HEK293 (cell line): ENCODE data around the gene SNX2.

ENCODE experiments used
- BCL11A ChIP-seq: fragments of 450-650 bp; formaldehyde crosslinking; IDR thresholded peaks from 2 replicates; pipeline ENCODE4 v1.5.1; 2016; ENCODE audit warnings: low read depth, missing biosample characterization, missing genetic modification characterization
- KLF1 ChIP-seq: fragments of 450-650 bp; formaldehyde crosslinking; IDR thresholded peaks from 2 replicates; pipeline ENCODE4 v1.5.1; 2016; ENCODE audit warnings: missing biosample characterization, missing genetic modification characterization
- KLF10 ChIP-seq: fragments of 450-650 bp; IDR thresholded peaks from 2 replicates; pipeline ENCODE4 v1.5.1; 2018; ENCODE audit warnings: missing biosample characterization, mild to moderate bottlenecking, missing genetic modification characterization
- KLF16 ChIP-seq: fragments of 450-650 bp; formaldehyde crosslinking; IDR thresholded peaks from 2 replicates; pipeline ENCODE4 v1.5.1; 2017; ENCODE audit warnings: missing biosample characterization, missing genetic modification characterization
- KLF17 ChIP-seq: fragments of 450-650 bp; formaldehyde crosslinking; IDR thresholded peaks from 2 replicates; pipeline ENCODE4 v1.5.1; 2016; ENCODE audit warnings: missing biosample characterization, missing genetic modification characterization
- KLF7 ChIP-seq: fragments of 450-650 bp; formaldehyde crosslinking; IDR thresholded peaks from 2 replicates; pipeline ENCODE4 v1.5.1; 2016; ENCODE audit warnings: missing biosample characterization, missing genetic modification characterization, borderline replicate concordance
- KLF8 ChIP-seq: fragments of 450-650 bp; formaldehyde crosslinking; IDR thresholded peaks from 2 replicates; pipeline ENCODE4 v1.5.1; 2016; ENCODE audit warnings: missing biosample characterization, missing genetic modification characterization
- KLF9 ChIP-seq: fragments of 450-650 bp; formaldehyde crosslinking; IDR thresholded peaks from 2 replicates; pipeline ENCODE4 v1.5.1; 2016; ENCODE audit warnings: missing biosample characterization, missing genetic modification characterization, low read depth
- MZF1 ChIP-seq: fragments of 450-650 bp; formaldehyde crosslinking; IDR thresholded peaks from 2 replicates; pipeline ENCODE4 v1.5.1; 2017; ENCODE audit warnings: missing biosample characterization, missing genetic modification characterization, borderline replicate concordance
- PRDM10 ChIP-seq: fragments of 450-650 bp; formaldehyde crosslinking; IDR thresholded peaks from 2 replicates; pipeline ENCODE4 v1.5.1; 2016; ENCODE audit warnings: missing biosample characterization, missing genetic modification characterization
- PRDM4 ChIP-seq: fragments of 450-650 bp; formaldehyde crosslinking; IDR thresholded peaks from 2 replicates; pipeline ENCODE4 v1.5.1; 2017; ENCODE audit warnings: missing biosample characterization, missing genetic modification characterization
- REPIN1 ChIP-seq: fragments of 450-650 bp; formaldehyde crosslinking; IDR thresholded peaks from 2 replicates; pipeline ENCODE4 v1.5.1; 2017; ENCODE audit warnings: missing biosample characterization, missing genetic modification characterization, low read depth
- SETDB1 ChIP-seq: IDR thresholded peaks from one replicate; pipeline ENCODE4 v1.6.1; 2017; ENCODE audit warnings: mild to moderate bottlenecking, low read length, moderate library complexity, mixed read lengths; ENCODE audit not compliant: insufficient read length
- SP2 ChIP-seq: fragments of 450-650 bp; formaldehyde crosslinking; IDR thresholded peaks from 2 replicates; pipeline ENCODE4 v1.5.1; 2016; ENCODE audit warnings: missing biosample characterization, missing genetic modification characterization
- TRIM28 ChIP-seq: IDR thresholded peaks from 2 replicates; pipeline ENCODE4 v1.6.1; 2011; ENCODE audit warnings: low read length, control low read depth, borderline replicate concordance
- ZBTB17 ChIP-seq: fragments of 450-650 bp; formaldehyde crosslinking; IDR thresholded peaks from 2 replicates; pipeline ENCODE4 v1.5.1; 2016; ENCODE audit warnings: missing biosample characterization, missing genetic modification characterization
- ZBTB21 ChIP-seq: fragments of 450-650 bp; formaldehyde crosslinking; IDR thresholded peaks from 2 replicates; pipeline ENCODE4 v1.5.1; 2017; ENCODE audit warnings: missing biosample characterization, missing genetic modification characterization
- ZEB2 ChIP-seq: fragments of 450-650 bp; formaldehyde crosslinking; IDR thresholded peaks from 2 replicates; pipeline ENCODE4 v1.5.1; 2016; ENCODE audit warnings: missing biosample characterization, missing genetic modification characterization
- ZFHX2 ChIP-seq: fragments of 450-650 bp; formaldehyde crosslinking; conservative IDR thresholded peaks from 2 replicates; pipeline ENCODE4 v1.5.1; 2016; ENCODE audit warnings: missing biosample characterization, missing genetic modification characterization
- ZNF174 ChIP-seq: fragments of 450-650 bp; formaldehyde crosslinking; IDR thresholded peaks from 2 replicates; pipeline ENCODE4 v1.5.0; 2017; ENCODE audit warnings: missing biosample characterization, mild to moderate bottlenecking, missing genetic modification characterization
- ZNF2 ChIP-seq: fragments of 450-650 bp; formaldehyde crosslinking; IDR thresholded peaks from 2 replicates; pipeline ENCODE4 v1.5.1; 2016; ENCODE audit warnings: missing biosample characterization, missing genetic modification characterization
- ZNF23 ChIP-seq: fragments of 450-650 bp; formaldehyde crosslinking; IDR thresholded peaks from 2 replicates; pipeline ENCODE4 v1.5.1; 2016; ENCODE audit warnings: missing biosample characterization, missing genetic modification characterization, borderline replicate concordance
- ZNF341 ChIP-seq: fragments of 450-650 bp; formaldehyde crosslinking; IDR thresholded peaks from 2 replicates; pipeline ENCODE4; 2016; ENCODE audit warnings: low read depth, missing biosample characterization, missing genetic modification characterization
- ZNF350 ChIP-seq: fragments of 450-650 bp; formaldehyde crosslinking; IDR thresholded peaks from 2 replicates; pipeline ENCODE4 v1.5.0; 2017; ENCODE audit warnings: missing biosample characterization, mild to moderate bottlenecking, missing genetic modification characterization
- ZNF48 ChIP-seq: fragments of 450-650 bp; formaldehyde crosslinking; IDR thresholded peaks from 2 replicates; pipeline ENCODE4 v1.5.1; 2016; ENCODE audit warnings: missing biosample characterization, missing genetic modification characterization
- ZNF501 ChIP-seq: fragments of 450-650 bp; formaldehyde crosslinking; IDR thresholded peaks from 2 replicates; pipeline ENCODE4 v1.5.1; 2016; ENCODE audit warnings: missing biosample characterization, missing genetic modification characterization
- ZNF544 ChIP-seq: fragments of 450-650 bp; formaldehyde crosslinking; IDR thresholded peaks from 2 replicates; pipeline ENCODE4 v1.5.0; 2017; ENCODE audit warnings: missing biosample characterization, missing genetic modification characterization
- ZNF580 ChIP-seq: fragments of 450-650 bp; formaldehyde crosslinking; IDR thresholded peaks from 2 replicates; pipeline ENCODE4 v1.5.1; 2016; ENCODE audit warnings: missing biosample characterization, missing genetic modification characterization
- ZNF585B ChIP-seq: fragments of 450-650 bp; formaldehyde crosslinking; IDR thresholded peaks from 2 replicates; pipeline ENCODE4 v1.5.1; 2016; ENCODE audit warnings: missing biosample characterization, missing genetic modification characterization
- ZNF629 ChIP-seq: fragments of 450-650 bp; formaldehyde crosslinking; IDR thresholded peaks from 2 replicates; pipeline ENCODE4 v1.5.1; 2017; ENCODE audit warnings: missing biosample characterization, missing genetic modification characterization
- ZNF660 ChIP-seq: fragments of 450-650 bp; IDR thresholded peaks from 2 replicates; pipeline ENCODE4 v1.5.1; 2018; ENCODE audit warnings: missing biosample characterization, mild to moderate bottlenecking, missing genetic modification characterization
- ZNF791 ChIP-seq: fragments of 450-650 bp; formaldehyde crosslinking; IDR thresholded peaks from 2 replicates; pipeline ENCODE4 v1.5.1; 2016; ENCODE audit warnings: missing biosample characterization, missing genetic modification characterization
- ZNF792 ChIP-seq: fragments of 450-650 bp; formaldehyde crosslinking; IDR thresholded peaks from 2 replicates; pipeline ENCODE4 v1.5.1; 2016; ENCODE audit warnings: missing biosample characterization, missing genetic modification characterization
- ZSCAN23 ChIP-seq: fragments of 450-650 bp; formaldehyde crosslinking; IDR thresholded peaks from 2 replicates; pipeline ENCODE4 v1.5.1; 2016; ENCODE audit warnings: missing biosample characterization, missing genetic modification characterization
- ZSCAN30 ChIP-seq: fragments of 450-650 bp; IDR thresholded peaks from 2 replicates; pipeline ENCODE4 v1.5.1; 2018; ENCODE audit warnings: missing biosample characterization, mild to moderate bottlenecking, missing genetic modification characterization, moderate library complexity

The SNX2 gene

GRCh38 chr5:122845229-122846050 is 70.6 kb downstream of the SNX2 start, which contains the start of gene SNX24 (continued):
- peak; percentile 46 for TF ChIP-seq SP2 (tag by site-specific recombination)
- TF ChIP-seq ZNF174, result no peak
- TF ChIP-seq TRIM28, result no peak
- TF ChIP-seq ZNF544 (tag by site-specific recombination), result no peak
- no peak for TF ChIP-seq ZSCAN23
- peak; percentile 59; the same call in 1 of the 2 replicates for TF ChIP-seq ZNF501 (tag by site-specific recombination)
- TF ChIP-seq KLF7 (tag by site-specific recombination), result peak; percentile 64; the same call in 1 of the 2 replicates
- peak; percentile 90 for TF ChIP-seq ZNF341
- peak; percentile 68 for TF ChIP-seq KLF9 (tag by site-specific recombination)
- TF ChIP-seq PRDM10 (tag by site-specific recombination), result peak; percentile 74
- peak; percentile 86 for TF ChIP-seq KLF10 (tag by site-specific recombination)
- TF ChIP-seq ZNF791, result no peak
- no peak for TF ChIP-seq PRDM4 (tag by site-specific recombination)
- TF ChIP-seq ZEB2 (tag by site-specific recombination), result peak; percentile 42
- TF ChIP-seq ZBTB21, result 0 out of 2 replicates have a peak, but pooled peaks have one; percentile 15
- 0 out of 2 replicates have a peak, but pooled peaks have one; percentile 50 for TF ChIP-seq ZNF580
- peak; percentile 63 for TF ChIP-seq KLF8 (tag by site-specific recombination)
- no peak; the same call in 1 of the 2 replicates for TF ChIP-seq ZNF660 (tag by site-specific recombination)
- no peak for TF ChIP-seq ZNF792 (tag by site-specific recombination)
- TF ChIP-seq ZBTB17, result peak; percentile 41; the same call in 1 of the 2 replicates
- TF ChIP-seq ZNF23, result no peak
- TF ChIP-seq SETDB1, result no peak
- no peak for TF ChIP-seq ZNF48 (tag by site-specific recombination)
- TF ChIP-seq REPIN1 (tag by site-specific recombination), result no peak
- TF ChIP-seq KLF17, result peak; percentile 50
- 0 out of 2 replicates have a peak, but pooled peaks have one; percentile 34 for TF ChIP-seq KLF16 (tag by site-specific recombination)
- TF ChIP-seq ZNF585B, result no peak
- TF ChIP-seq BCL11A (tag by site-specific recombination), result peak; percentile 38; the same call in 1 of the 2 replicates
- TF ChIP-seq ZNF629 (tag by site-specific recombination), result peak; percentile 31; the same call in 1 of the 2 replicates
- TF ChIP-seq ZSCAN30 (tag by site-specific recombination), result peak; percentile 65
- TF ChIP-seq MZF1, result no peak
- no peak for TF ChIP-seq ZNF350 (tag by site-specific recombination)
- peak; percentile 94 for TF ChIP-seq KLF1 (tag by site-specific recombination)
- TF ChIP-seq ZNF2 (tag by site-specific recombination), result no peak; the same call in 1 of the 2 replicates
- no peak; the same call in none of the 2 replicates for TF ChIP-seq ZFHX2 (tag by site-specific recombination)
